Activated naive CD4-positive, alpha-beta T cell treated with anti-CD3 and anti-CD28 coated beads, Interleukin-2, amount 50 U/mL, for 16 hours (primary cell): Measurements from ENCODE around the gene TM4SF1.

ENCODE experiments used
- DNase-seq: peaks from one replicate; pipeline ENCODE4 v3.0.0-alpha.2; 2020

Gene TM4SF1, protein sequence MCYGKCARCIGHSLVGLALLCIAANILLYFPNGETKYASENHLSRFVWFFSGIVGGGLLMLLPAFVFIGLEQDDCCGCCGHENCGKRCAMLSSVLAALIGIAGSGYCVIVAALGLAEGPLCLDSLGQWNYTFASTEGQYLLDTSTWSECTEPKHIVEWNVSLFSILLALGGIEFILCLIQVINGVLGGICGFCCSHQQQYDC

DNA sequence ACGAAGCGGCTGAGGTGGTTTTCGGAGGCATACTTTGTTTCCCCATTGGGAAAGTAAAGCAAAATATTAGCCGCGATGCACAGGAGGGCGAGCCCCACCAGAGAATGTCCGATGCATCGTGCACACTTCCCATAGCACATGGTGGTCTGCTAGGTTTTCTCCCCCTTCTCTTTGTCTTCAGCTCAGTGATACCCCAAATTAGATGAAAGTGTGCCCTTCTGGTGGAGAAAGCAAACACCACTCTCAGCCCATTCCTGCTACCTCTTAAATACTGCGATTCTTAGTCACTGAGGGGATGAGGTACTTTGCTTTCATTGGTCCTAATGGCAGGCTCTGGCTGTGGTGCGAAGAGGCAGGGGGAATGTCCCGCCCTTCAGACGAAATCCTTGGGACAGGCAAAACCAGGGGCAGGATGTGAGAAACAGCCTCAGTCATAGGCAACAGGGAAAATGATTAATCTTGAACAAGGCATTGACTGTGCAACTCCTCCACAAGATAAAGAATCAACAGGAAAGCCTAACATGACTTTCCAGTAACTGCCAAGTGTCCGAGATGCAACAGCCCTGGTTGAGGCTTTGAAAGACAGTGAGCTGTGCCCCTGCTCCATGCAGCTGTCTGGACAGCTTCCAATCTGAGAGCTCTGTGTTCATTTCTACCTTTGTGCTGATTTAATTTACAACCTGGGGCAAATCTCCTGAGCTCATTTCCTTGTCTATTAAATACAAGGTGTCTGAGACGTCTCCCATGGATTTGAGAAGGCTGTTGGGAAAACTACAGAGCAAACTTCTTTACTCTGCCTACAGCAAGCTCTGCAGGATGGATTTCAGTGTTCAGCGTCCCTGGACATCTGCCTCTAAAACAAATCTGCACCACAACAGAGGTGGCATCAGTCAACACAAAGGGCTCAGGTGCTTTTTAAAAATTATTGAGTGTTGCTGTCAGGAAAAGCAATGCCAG lies at the start of gene TM4SF1:
Gene TM4SF1 (minus strand): TSS at position 242 of the 957 bp plus-strand sequence. CDS start 102 bp downstream, at position 140.
- DNase-seq = no peak

DNA sequence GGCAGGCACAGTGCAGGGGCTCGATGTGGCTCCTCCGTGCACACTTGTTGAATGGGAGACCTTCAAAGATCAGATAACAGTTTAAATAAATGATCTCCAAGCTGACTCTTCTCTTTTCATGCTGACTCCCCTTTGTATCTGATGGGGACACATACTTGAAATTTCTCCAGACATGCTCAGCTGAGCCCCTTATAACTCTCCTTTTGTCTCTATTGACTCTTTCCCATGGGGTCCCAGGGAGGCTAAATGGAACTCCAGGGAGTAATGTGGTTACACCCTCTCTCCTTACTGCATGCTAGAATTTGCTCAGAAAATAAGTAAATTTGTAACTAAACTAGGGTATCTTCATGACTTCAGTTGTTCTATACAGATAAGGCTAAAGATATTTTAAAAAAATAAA lies 48.9 kb upstream of the TM4SF1 start:
- DNase-seq = no peak

DNA sequence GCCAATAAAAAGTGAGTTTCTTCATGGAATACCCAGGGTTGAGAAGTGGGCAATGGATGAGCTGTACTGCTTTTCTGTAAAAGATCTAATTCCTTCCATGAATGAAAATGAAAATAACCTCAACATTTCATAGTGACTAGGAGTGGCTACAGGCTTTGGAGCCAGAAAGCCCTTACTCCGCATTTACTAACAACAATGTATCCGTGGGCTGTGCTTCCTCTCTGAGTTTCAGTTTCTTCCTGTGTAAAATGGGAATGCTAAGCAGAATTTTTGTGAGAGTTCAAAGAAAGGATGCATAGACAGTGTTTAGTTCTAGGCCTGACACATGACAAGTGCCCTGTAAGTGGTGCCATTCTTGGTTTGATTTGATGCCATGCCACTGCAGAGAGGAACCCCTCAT lies 47.5 kb upstream of the TM4SF1 start:
- DNase-seq = no peak

DNA sequence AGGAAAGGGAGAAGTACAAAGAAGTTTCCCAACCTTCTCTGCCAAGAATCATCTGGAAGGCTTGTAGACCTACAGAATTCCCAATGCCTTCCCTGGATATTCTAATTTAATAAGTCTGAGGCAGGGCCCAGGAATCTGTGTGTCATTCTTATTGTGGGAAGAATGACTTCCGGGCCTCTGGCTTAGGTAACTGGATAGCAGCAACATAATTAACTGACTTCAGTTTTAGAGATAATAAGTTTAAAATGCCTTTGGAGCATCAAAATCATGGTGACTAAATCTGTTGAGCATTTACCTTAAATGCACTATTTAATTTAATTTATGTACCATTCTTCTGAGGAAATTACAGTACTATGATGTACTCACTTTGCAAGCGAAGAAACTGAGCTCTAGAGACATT lies 44.3 kb upstream of the TM4SF1 start:
- DNase-seq = no peak

DNA sequence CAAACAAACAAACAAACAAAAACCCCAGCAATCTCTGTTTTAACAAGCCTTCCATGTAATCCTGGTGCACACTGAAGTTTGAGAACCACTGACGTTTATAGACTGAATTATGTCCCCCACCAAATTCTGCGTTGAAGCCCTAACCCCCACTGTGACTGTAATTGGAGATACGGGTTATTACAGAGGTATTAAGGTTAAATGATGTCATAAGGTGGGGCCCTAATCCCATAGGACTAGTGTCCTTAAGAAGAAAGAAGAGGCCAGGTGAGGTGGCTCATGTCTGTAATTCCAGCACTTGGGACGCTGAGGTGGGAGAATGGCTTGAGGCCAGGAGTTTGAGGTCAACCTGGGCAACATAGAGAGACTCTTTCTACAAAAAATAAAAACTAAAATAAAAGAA lies 42.4 kb upstream of the TM4SF1 start:
- DNase-seq = no peak

DNA sequence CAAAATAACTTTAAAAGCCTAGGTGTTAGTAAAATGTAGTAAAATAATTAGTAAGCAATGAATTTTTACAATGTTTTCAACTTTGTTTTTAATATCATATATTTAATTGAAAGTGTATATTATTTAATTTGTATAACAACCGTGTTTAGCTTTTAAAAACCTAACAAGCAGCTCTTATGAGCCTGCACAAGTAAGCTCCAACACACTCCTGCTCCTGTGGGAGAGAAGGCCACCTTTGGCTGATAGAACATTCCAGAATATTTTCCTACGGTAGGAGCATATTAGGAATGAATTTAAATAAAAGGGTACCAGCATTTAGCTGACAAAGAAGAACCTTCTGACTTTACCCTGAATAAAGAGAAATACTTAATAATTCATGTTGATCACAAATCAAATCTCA lies 40.3 kb upstream of the TM4SF1 start:
- no peak for DNase-seq

DNA sequence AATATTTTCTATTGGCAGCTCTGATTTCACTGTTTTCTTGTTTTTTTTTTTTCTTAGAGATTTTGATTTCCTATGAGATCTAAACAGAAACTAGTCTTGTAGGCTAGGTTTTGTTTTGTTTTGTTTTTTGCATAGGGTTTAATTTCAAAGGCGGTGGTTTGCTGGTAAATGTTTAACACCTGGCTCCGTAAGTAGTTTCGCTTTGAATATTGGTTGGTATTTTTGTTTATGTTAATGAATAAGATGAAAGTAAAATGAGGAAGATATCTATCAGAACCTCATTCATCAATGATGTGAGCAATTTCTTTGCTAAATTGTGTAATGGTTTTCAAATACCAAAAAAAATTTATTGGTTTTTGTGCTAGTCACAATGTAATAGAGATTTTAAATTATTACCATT lies 39.7 kb upstream of the TM4SF1 start:
- no peak for DNase-seq

DNA sequence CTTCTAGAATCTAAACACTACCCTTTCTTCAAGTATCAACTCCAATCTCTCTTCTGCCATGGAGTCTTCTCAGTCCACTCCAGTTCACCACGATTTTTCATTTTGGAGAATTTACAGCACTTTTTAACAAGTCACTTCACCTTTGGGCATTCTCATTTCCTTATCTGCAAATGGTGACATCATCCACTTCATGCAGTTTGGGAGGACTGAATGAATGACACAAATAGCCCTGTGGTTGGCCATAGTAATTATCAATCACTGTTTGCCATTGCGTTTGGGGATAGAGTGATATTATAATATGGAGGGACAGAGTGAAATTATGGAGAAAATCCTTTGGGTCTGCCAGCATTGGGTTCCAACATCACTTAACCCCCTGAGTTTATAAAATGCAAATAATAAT lies 38.0 kb upstream of the TM4SF1 start:
- DNase-seq = no peak

DNA sequence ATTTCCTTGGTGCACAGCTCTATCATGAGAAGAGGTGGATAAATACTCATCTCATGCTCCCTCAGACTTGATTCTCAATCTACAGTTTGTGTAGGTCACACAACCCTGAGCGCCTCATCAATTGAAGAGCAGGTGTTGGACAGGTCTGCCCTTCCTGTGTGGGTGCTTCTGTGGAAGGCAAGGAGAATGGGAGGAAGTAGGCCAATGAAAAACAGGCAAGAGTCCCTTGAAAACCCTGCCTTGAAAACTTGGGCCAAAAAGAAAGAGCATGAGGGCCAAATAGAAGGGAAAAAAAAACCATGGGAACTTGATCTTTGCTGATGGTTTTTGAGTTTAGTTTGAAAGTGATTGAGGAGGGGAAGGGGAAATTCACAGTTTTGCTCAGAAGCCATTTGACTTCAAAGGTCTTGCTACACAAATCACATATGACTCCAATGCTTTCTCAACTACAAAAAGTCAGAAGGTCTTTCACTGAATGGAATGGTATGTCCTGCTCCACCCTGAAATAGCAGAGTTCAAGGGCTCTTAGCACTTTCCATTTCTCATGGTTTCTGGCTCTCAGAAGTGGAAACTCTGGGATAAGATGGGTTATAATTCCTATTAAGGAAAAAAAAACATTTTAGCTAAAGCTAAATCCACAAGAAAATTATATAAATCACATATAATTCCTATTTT lies 37.2 kb upstream of the TM4SF1 start:
- DNase-seq = no peak

DNA sequence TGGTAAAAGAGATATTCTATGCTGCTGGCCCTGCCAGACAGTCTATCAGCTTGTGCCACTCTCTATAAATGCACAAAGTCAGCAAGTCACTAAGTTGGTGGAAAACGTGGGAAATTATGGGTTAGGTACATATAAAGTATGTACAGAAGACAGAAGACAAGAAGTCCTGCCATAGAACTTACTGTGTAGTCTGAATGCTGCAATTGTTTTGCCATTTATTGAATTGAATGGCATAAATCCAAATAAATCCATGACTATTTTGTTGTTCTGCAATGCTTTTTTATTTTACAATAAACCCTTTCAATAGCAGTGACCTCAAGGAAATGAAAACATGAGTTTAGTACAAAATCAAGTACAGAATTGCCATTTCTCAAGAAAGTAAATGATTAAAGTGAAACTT lies 34.1 kb upstream of the TM4SF1 start:
- DNase-seq = no peak

DNA sequence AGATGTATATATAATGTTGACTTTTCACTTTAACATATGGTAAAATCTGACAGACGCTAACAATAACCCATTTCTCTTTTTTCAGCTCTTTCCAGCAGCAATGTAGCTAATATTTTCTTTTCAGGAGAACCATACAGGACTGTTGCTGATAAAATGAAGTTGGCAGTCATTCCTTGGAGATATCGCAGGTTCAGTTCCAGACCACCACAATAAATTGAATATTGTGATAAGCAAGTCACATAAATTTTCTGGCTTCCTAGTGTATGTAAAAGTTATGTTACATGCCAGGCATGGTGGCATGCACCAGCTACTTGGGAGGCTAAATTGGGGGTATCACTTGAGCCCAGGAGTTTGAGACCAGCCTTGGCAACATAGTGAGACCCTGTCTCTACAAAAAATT lies 31.9 kb upstream of the TM4SF1 start:
- DNase-seq = no peak

DNA sequence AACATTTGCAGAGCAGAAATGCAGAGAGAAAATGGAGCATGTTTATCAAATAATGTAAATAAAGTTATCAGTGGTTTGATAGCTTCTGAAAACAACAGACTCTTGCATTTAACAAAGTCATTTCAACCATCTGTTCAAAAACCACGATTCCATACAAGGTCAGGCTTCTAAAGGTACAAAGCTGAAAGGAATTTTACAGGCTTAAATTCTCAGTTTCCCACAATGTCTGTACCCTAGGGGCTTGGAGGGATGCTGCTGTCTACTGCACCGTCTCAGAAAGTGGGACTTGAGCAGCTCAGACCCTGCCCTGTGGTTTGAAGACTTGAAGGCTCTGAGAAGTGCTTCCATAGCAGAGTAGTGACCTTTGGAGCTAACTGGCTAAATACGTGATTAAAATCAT lies 30.4 kb upstream of the TM4SF1 start:
- no peak for DNase-seq

DNA sequence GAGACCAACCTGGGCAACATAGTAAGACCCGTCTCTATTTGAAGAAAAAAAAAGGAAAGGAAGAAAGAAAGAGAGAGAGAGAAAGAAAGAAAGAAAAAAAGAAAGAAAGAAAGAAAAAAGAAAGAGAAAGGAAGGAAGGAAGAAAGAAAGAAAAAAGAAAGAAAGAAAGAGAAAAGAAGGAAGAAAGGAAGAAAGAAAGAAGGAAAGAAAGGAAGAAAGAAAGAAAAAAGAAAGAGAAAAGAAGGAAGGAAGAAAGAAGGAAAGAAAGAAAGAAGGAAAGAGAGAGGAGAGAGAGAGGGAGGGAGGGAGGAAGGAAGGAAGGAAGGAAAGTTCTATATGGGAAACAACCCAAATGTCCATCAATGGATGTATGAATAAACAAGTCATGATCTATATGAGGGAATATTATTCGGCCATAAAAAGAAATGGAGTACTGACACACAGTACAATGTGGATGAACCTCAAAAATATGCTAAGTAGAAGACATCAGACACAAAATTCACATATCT lies 28.8 kb upstream of the TM4SF1 start:
- DNase-seq = no peak

DNA sequence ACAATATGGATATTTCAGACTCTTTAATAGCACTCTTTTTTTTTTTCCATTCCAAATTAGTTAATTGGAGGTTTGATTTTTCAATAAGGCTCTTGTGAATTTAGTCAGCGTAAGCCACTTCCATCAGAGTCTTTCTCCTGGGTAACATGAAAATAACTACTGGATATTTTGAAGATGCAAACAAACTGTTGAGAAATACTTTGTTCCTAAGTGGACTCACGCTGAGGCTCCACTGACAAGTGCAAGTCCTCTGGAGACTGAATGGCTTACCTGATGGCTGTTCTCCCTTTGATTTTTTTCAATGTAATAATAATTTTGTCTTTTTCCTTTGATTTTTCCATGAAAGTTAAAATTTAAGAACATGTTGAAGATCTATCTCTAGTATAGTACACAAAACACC lies 26.0 kb upstream of the TM4SF1 start:
- no peak for DNase-seq

DNA sequence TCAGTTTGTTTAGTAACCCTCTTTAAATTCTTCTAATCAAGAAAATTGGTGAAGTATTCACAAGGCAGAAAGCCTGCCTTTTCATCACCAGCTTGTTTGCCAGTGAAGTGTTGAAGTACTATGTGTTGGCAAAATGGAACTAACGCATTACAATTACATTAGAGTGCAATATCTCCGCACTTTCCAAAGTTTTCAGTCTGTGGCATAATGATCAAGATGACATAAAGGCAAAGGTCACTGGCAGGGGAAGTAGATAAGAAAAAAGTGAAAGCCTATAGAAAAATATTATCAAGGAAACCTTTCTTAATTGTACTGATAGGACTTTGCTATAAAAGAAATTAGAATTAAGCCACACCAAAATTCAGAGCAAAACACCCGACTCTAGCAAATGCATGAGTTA lies 25.0 kb upstream of the TM4SF1 start:
- no peak for DNase-seq

DNA sequence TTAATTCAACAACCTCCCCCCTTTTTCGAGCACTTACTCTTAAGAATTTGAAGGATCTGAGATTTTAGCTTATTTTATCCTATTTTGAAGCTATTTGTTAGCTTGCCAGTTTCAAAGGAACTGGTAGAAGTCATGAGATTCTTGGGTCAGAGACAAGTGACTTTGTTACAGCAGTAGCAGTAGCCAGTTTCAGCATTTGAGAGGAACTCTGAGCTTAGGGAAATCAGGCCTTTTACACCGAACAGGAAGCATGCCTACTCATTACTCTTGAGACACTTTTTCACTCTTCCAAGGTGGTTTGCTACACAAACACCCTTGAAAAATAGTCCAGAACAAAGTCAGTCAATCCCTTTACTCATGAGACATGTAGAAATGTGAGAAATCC lies 24.5 kb upstream of the TM4SF1 start:
- no peak for DNase-seq

DNA sequence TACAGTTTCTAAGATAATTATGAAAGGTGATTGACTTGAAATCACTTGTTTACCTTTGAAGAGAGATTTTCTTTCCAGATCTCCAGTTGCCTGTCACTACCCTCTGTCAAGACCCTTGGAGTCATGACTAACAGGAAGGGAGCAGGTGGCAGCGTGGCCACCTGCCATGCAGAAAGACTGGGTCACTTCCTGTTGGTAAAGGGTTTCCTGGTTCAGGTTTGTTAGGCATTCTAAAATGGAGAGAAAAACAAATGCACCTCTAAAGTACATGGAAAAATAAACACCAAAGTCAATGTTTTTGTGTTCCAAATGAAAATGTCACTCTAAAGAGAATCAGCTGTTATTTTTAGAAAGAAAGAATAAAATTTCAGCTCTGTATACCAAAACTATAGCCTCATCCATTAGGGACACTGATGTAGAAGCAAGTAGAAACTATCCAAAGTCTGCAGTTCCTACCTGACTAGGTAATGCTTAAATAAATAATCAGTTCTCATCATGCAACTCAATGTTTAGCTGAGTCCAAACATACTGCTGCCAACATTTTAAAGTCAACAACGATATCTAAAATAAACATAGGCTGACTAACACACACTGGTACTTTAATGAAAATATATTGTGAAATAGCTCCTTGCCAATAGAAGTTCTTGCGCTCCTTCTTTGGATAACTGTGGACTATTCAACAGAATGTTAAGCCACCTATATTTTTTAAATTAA lies 23.9 kb upstream of the TM4SF1 start:
- no peak for DNase-seq

DNA sequence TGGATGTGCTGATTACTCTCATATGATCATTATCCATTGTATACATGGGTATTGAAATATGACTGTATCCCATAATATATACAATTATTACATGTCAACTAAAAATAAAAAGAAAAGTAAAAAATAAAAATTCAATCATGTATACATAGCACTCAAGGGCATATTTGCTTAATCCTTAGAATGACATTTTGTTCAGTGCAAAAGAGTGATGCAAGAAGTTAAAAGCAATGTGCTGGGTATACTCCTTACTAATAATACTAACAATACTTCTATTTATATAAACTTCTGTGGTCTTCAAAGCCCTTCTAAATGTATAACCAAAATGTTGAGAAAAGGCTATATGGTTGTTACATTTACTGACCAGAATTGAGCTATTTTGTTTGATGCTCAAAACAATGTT lies 23.2 kb upstream of the TM4SF1 start:
- DNase-seq = no peak

DNA sequence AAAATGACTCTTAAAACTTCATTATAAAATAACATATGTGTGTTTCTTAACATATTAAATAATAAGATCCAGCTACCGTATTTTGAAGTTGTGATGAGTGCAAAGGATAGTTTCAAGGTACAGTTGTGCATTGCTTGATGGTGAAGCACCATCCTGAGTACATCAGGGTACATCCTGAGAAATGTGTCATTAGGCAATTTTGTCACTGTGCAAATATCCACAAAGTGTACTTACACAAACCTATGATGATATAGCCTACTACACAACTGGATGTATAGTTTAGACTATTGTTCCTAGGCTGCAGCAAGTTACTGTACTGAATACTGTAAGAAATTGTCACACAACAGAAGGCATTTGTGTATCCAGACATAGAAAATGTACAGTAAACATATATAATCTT lies 20.8 kb upstream of the TM4SF1 start:
- no peak for DNase-seq

DNA sequence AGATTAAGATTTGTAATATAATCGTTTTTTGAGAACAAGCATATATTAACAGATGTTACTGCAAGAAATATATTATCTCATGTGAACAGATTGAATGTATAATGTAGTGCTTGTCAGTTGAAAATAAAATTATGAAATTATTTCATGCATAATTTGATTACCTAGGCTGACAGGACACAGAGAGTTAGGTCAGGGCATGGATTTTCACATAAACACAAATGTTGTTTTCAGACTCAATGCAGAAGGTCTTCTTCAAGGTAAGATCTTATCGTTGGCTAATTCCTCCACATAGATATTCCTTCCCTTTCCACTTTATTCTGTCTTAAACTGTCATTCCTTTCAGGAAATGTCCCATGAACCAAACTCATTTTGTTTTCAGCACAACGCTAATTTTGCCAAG lies 20.1 kb upstream of the TM4SF1 start:
- no peak for DNase-seq

DNA sequence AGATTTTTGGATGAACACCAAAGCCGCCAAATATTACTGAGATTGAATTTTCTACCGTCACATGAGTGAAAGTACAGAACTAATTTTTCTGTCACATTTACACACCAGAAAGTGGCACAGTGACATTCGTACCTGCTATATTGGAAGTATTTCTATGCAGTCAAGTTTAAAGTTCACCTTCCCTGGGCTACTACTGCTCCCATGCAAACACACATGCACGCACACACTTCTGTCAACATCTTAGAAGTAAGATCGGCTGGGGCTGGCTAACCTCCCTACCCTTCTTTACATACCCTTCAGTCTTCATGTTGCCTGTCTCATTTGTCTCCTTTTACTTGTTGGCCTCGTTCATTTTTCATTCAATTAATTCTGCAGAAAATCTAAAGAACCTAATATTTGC lies 19.0 kb upstream of the TM4SF1 start:
- DNase-seq = no peak

DNA sequence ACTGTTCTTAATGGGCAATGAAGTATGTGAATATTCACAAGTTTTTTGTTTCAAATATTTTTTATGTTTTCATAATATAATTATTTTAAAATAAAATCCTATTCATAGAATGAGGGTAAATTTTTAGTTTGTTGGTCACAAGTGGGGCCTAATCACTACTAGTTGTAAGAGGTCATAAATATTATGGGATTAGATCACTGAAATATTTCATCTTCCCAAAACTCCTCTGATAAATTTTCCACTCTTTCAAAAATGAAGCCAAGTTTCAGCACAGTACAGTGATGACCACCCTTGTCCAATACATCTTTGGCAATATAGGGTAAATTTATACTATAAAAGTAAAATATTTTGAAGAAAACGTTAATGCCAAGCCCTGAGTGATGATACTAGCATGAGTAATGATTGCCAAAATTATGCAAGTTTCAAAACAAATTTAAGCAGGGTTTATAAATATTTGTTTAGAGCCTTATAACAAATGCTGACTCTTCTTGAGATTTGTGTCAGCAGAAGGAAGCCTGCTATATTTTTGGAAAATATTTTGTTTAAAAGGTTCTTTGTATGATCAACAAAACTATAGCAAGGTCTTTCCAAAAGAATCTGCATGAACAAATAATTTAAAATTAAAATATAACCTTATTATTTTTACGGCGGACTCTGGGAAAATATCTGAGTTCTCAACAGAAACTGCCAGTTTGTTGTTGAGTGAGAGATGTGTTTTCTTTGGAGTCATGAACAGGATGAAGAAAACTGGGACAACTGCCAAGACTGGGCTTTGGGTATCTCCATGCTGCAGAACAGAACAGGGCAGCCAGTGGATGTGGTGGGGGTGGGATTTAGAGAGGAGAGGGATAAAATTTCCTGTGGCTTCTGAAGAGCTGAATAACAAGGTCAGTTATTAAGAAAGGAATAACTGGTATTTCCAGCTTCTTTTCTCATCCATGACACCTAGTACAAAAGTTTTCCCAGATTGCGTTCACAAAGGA lies 17.9 kb upstream of the TM4SF1 start:
- DNase-seq = no peak
